ENCODE results near the gene ISLR.

GRCh38 chr15:74178326-74179100, 5.0 kb downstream of the ISLR start:
- TF ChIP-seq BHLHE40 (IDR thresholded peaks at IDR 0.05; ENCODE audit: low read depth, low read length), result no peak
- TF ChIP-seq CTCF (conservative IDR thresholded peaks at IDR 0.05; ENCODE audit: low read depth, low read length), result no peak
- TF ChIP-seq USF2 (IDR thresholded peaks at IDR 0.05; ENCODE audit: low read depth, low read length), result no peak
- TF ChIP-seq ELK1 (IDR thresholded peaks at IDR 0.05; ENCODE audit: borderline replicate concordance, low read depth, low read length), result no peak
- no peak for TF ChIP-seq RAD21 (IDR thresholded peaks at IDR 0.05; ENCODE audit: low read length)
- no peak for TF ChIP-seq MAFK (IDR thresholded peaks at IDR 0.05; ENCODE audit: low read depth, low read length)
- TF ChIP-seq RFX5 (IDR thresholded peaks at IDR 0.05; ENCODE audit: low read depth, low read length), result no peak
- no peak for TF ChIP-seq FOS (IDR thresholded peaks at IDR 0.05; ENCODE audit: low read depth, low read length)
- no peak for TF ChIP-seq SMC3 (IDR thresholded peaks at IDR 0.05; ENCODE audit: low read depth, low read length)
